ACHN (cell line): ENCODE measurements around the gene QSOX2.
"Not testable (repeated sequence)": the region's sequence is repeated elsewhere in the genome, so short reads cannot be mapped to it uniquely, and the experiment has no call there.

ENCODE experiments used
- DNase-seq: peaks from one replicate; pipeline ENCODE4 v3.0.0-alpha.2; 2015
- in situ Hi-C: cut with HindIII; loops from 2 replicates; pipeline ENCODE4 v1.10.0; 2017; ENCODE audit warnings: low sequenced_read_pairs, low pct_ligation_motif_present, low pct_unique_long_range_greater_than_20kb

Gene QSOX2

GRCh38 chr9:136243631-136244030 lies 2.0 kb downstream of the QSOX2 start:
- in situ Hi-C loops: no loop called here
- no peak for DNase-seq

GRCh38 chr9:136242918-136243525 lies 2.6 kb downstream of the QSOX2 start:
- in situ Hi-C loops: no loop called here
- peak; percentile 13 for DNase-seq

GRCh38 chr9:136242248-136242647 lies 3.4 kb downstream of the QSOX2 start:
- DNase-seq: no peak
- in situ Hi-C loops: no loop called here

GRCh38 chr9:136241542-136241941 lies 4.1 kb downstream of the QSOX2 start:
- in situ Hi-C loops: no loop called here
- DNase-seq: no peak

GRCh38 chr9:136240941-136241340 lies 4.7 kb downstream of the QSOX2 start:
- in situ Hi-C loops: no loop called here
- DNase-seq: no peak

GRCh38 chr9:136239983-136240330 lies 5.7 kb downstream of the QSOX2 start:
- DNase-seq: no peak
- in situ Hi-C loops: no loop called here

GRCh38 chr9:136239135-136239982 lies 6.3 kb downstream of the QSOX2 start:
- in situ Hi-C loops: no loop called here
- DNase-seq: no peak

- in situ Hi-C loops: no loop called here
Observed at GRCh38 chr9:136238342-136238732, 7.3 kb downstream of the QSOX2 start.

GRCh38 chr9:136237486-136238341 lies 7.9 kb downstream of the QSOX2 start:
- in situ Hi-C loops: no loop called here
- DNase-seq: no peak

More at GRCh38 chr9:136238342-136238732, 7.3 kb downstream of the QSOX2 start:
- DNase-seq: no peak

- DNase-seq, in situ Hi-C loops: not testable (repeated sequence)
Observed at GRCh38 chr9:136236471-136237410, 8.9 kb downstream of the QSOX2 start.

GRCh38 chr9:136235709-136236455 lies 9.7 kb downstream of the QSOX2 start:
- no peak for DNase-seq
- in situ Hi-C loops: no loop called here

GRCh38 chr9:136235171-136235570 lies 10.4 kb downstream of the QSOX2 start:
- DNase-seq: no peak
- in situ Hi-C loops: no loop called here

- in situ Hi-C loops: no loop called here
- no peak for DNase-seq
Observed at GRCh38 chr9:136234597-136234996, 11.0 kb downstream of the QSOX2 start.

GRCh38 chr9:136233868-136234267 lies 11.7 kb downstream of the QSOX2 start:
- DNase-seq: no peak
- in situ Hi-C loops: no loop called here

- in situ Hi-C loops: no loop called here
- no peak for DNase-seq
Observed at GRCh38 chr9:136233411-136233810, 12.2 kb downstream of the QSOX2 start.

GRCh38 chr9:136232969-136233368 lies 12.6 kb downstream of the QSOX2 start:
- DNase-seq: no peak
- in situ Hi-C loops: no loop called here

- in situ Hi-C loops: no loop called here
- no peak for DNase-seq
Observed at GRCh38 chr9:136231478-136232297, 13.9 kb downstream of the QSOX2 start.
